Naive thymus-derived CD4-positive, alpha-beta T cell (primary cell): Measurements from ENCODE around the gene CHCHD6. TPM values are rescaled to one million over a fixed set of nuclear protein-coding genes. Genes with fewer than 3 reads are reported as not detected.

Source experiments
- ATAC-seq: fragments of 150-1000 bp; cut with Tn5 transposase; 2 replicates; pipeline ENCODE4 v1.10.0; 2021; ENCODE audit warnings: mild to moderate bottlenecking, moderate library complexity
- CTCF ChIA-PET: fragments of 350-600 bp; sonication (Branson Sonifier 250); formaldehyde crosslinking; loops from one replicate; lab custom pipeline; 2021; ENCODE audit warnings: antibody characterized with exemption; lab: Charles Lee
- POLR2A ChIA-PET: fragments of 350-600 bp; sonication (Branson Sonifier 250); formaldehyde crosslinking; loops from one replicate; lab custom pipeline; 2021; ENCODE audit warnings: antibody characterized with exemption, inconsistent platforms; lab: Charles Lee
- DNase-seq, 9 donors: peaks; one replicate each; pipeline versions ENCODE4 v3.0.0 to v3.0.0-alpha.2; 2020 to 2022; ENCODE audit warnings: mixed read lengths in 1 of 9
- H3K27ac ChIP-seq: one replicate; pipeline ENCODE4 v1.7.0; 2013; ENCODE audit warnings: mild to moderate bottlenecking, low read depth, low read length, moderate library complexity
- H3K27me3 ChIP-seq, 2 donors: one replicate each; pipeline ENCODE4 v1.7.0; 2013; ENCODE audit warnings: low read length in 2 of 2, mild to moderate bottlenecking in 2 of 2, moderate library complexity in 2 of 2; ENCODE audit not compliant: control insufficient read depth in 2 of 2, insufficient read depth in 2 of 2
- H3K36me3 ChIP-seq, 3 experiments: 1 replicate in 2 of 3; 2 replicates in 1 of 3; pipeline ENCODE4 v1.7.0; 2013; ENCODE audit warnings: low read length in 3 of 3, mild to moderate bottlenecking in 3 of 3, moderate library complexity in 1 of 3; ENCODE audit not compliant: insufficient read depth in 3 of 3, control insufficient read depth in 2 of 3
- H3K4me1 ChIP-seq, 2 donors: one replicate each; pipeline ENCODE4 v1.7.0; 2013; ENCODE audit warnings: low read length in 2 of 2, mild to moderate bottlenecking in 2 of 2, moderate library complexity in 1 of 2; ENCODE audit not compliant: control insufficient read depth in 2 of 2, insufficient read depth in 2 of 2
- H3K4me3 ChIP-seq: 2 replicates; pipeline ENCODE4 v1.7.0; 2013; ENCODE audit warnings: mild to moderate bottlenecking, low read length
- H3K9me3 ChIP-seq, 3 experiments: 1 replicate in 2 of 3; 2 replicates in 1 of 3; pipeline ENCODE4 v1.7.0; 2013; ENCODE audit warnings: low read length in 3 of 3; ENCODE audit not compliant: control insufficient read depth in 2 of 3
- H3K27ac Mint-ChIP-seq, 9 donors: one replicate each; pipeline ENCODE4 v1.8.0; 2020 to 2022; ENCODE audit warnings: mixed read lengths in 9 of 9, mild to moderate bottlenecking in 8 of 9, moderate library complexity in 5 of 9, inconsistent platforms in 2 of 9
- H3K27me3 Mint-ChIP-seq, 5 donors: one replicate each; pipeline ENCODE4 v1.8.0; 2021 to 2022; ENCODE audit warnings: mixed read lengths in 5 of 5, mild to moderate bottlenecking in 1 of 5
- H3K36me3 Mint-ChIP-seq, 5 donors: one replicate each; pipeline ENCODE4 v1.8.0; 2020 to 2022; ENCODE audit warnings: mixed read lengths in 5 of 5, mild to moderate bottlenecking in 3 of 5, inconsistent platforms in 1 of 5
- H3K4me1 Mint-ChIP-seq, 7 donors: one replicate each; pipeline ENCODE4 v1.8.0; 2020 to 2022; ENCODE audit warnings: mixed read lengths in 7 of 7, mild to moderate bottlenecking in 3 of 7, inconsistent platforms in 1 of 7
- H3K4me3 Mint-ChIP-seq, 10 donors: one replicate each; pipeline ENCODE4 v1.8.0; 2020 to 2022; ENCODE audit warnings: mild to moderate bottlenecking in 10 of 10, mixed read lengths in 10 of 10, moderate library complexity in 6 of 10, inconsistent platforms in 2 of 10
- H3K9me3 Mint-ChIP-seq, 11 donors: one replicate each; pipeline ENCODE4 v1.8.0; 2020 to 2022; ENCODE audit warnings: mixed read lengths in 11 of 11, mild to moderate bottlenecking in 4 of 11, inconsistent platforms in 1 of 11, moderate library complexity in 1 of 11
- intact Hi-C, 2 donors: fragments of 100-400 bp; cut with micrococcal nuclease; formaldehyde crosslinking; loops; one replicate each; pipeline ENCODE4 v1.15.1; 2023
- polyA plus RNA-seq, 2 donors: library from polyadenylated mRNA; unstranded; fragments of 300-500 nt; fragmentation: Illumina TruSeq; gene quantifications; one replicate each; pipeline ENCODE4 v1.2.3, GENCODE V29; 2021
- total RNA-seq, 6 experiments: library from RNA in 5 of 6; stranded (reverse) in 5 of 6; gene quantifications; 1 replicate in 5 of 6; 2 replicates in 1 of 6; pipeline ENCODE4 v1.2.3 and lab custom pipeline; 2021 to 2026

The CHCHD6 gene
- total and polyA plus RNA-seq, 7 experiments from 2014 or later: 5.4 to 15.1 (median 11.0) TPM

- no peaks in the 10 kb centered on the region for H3K4me1 Mint-ChIP-seq
- ATAC-seq (no peak), DNase-seq (no peak)
- H3K27me3 ChIP-seq: no peaks in the 10 kb centered on the region
- peaks cover 0 to 5% (median 0%) of the 10 kb centered on the region in 3 experiments for H3K36me3 ChIP-seq
- CTCF ChIA-PET: no interaction called here
- no peaks in the 10 kb centered on the region for H3K27me3 Mint-ChIP-seq
- H3K27ac ChIP-seq: no peak overlapping the region
- intact Hi-C loops: no loop called here
- POLR2A ChIA-PET: no interaction called here
- H3K9me3 ChIP-seq: no peaks in the 10 kb centered on the region
- no peak overlapping the region for H3K27ac Mint-ChIP-seq
- no peaks in the 10 kb centered on the region for H3K4me1 ChIP-seq
- peaks cover 0 to 18% (median 6%) of the 10 kb centered on the region in 5 donors for H3K36me3 Mint-ChIP-seq
- H3K4me3 ChIP-seq: no peak overlapping the region
- no peak overlapping the region for H3K4me3 Mint-ChIP-seq
- no peaks in the 10 kb centered on the region for H3K9me3 Mint-ChIP-seq
Measured at GRCh38 chr3:126850370-126851085, 146.5 kb downstream of the CHCHD6 start.

- ChIA-PET POLR2A (no interaction called here), CTCF (no interaction called here)
- Mint-ChIP-seq H3K27ac (no peak overlapping the region), H3K4me3 (no peak overlapping the region), H3K36me3 (peaks cover 0 to 24% (median 6%) of the 10 kb centered on the region in 5 donors), H3K4me1 (no peaks in the 10 kb centered on the region), H3K27me3 (no peaks in the 10 kb centered on the region), H3K9me3 (no peaks in the 10 kb centered on the region)
- no peak overlapping the region for H3K4me3 ChIP-seq
- ATAC-seq (no peak), DNase-seq (no peak)
- intact Hi-C loops: no loop called here
- H3K27ac ChIP-seq: no peak overlapping the region
- peaks cover 0 to 5% (median 0%) of the 10 kb centered on the region in 3 experiments for H3K36me3 ChIP-seq
- H3K4me1 ChIP-seq: no peaks in the 10 kb centered on the region
- no peaks in the 10 kb centered on the region for H3K27me3 ChIP-seq
- no peaks in the 10 kb centered on the region for H3K9me3 ChIP-seq
Measured at GRCh38 chr3:126851382-126851781, 147.3 kb downstream of the CHCHD6 start.

GRCh38 chr3:126851934-126852333, 147.9 kb downstream of the CHCHD6 start:
- no peak overlapping the region for H3K27ac Mint-ChIP-seq
- no peaks in the 10 kb centered on the region for H3K4me1 ChIP-seq
- intact Hi-C loops: no loop called here
- H3K27me3 Mint-ChIP-seq: no peaks in the 10 kb centered on the region
- H3K4me3 Mint-ChIP-seq: no peak overlapping the region
- H3K27ac ChIP-seq: no peak overlapping the region
- H3K27me3 ChIP-seq: no peaks in the 10 kb centered on the region
- CTCF ChIA-PET: no interaction called here
- POLR2A ChIA-PET: no interaction called here
- H3K9me3 Mint-ChIP-seq: no peaks in the 10 kb centered on the region
- ATAC-seq: no peak
- no peaks in the 10 kb centered on the region for H3K4me1 Mint-ChIP-seq
- H3K9me3 ChIP-seq: no peaks in the 10 kb centered on the region
- H3K4me3 ChIP-seq: no peak overlapping the region
- peaks cover 0 to 5% (median 0%) of the 10 kb centered on the region in 3 experiments for H3K36me3 ChIP-seq
- peaks cover 0 to 25% (median 6%) of the 10 kb centered on the region in 5 donors for H3K36me3 Mint-ChIP-seq
- DNase-seq: no peak

GRCh38 chr3:126852511-126852910, 148.5 kb downstream of the CHCHD6 start:
- Histone ChIP-seq H3K4me1 (no peaks in the 10 kb centered on the region), H3K27me3 (no peaks in the 10 kb centered on the region), H3K9me3 (no peaks in the 10 kb centered on the region), H3K4me3 (no peak overlapping the region), H3K27ac (no peak overlapping the region), H3K36me3 (peaks cover 0 to 5% (median 0%) of the 10 kb centered on the region in 3 experiments)
- Mint-ChIP-seq H3K4me1 (no peaks in the 10 kb centered on the region), H3K4me3 (no peak overlapping the region), H3K27ac (no peak overlapping the region), H3K36me3 (peaks cover 0 to 31% (median 6%) of the 10 kb centered on the region in 5 donors), H3K9me3 (no peaks in the 10 kb centered on the region), H3K27me3 (no peaks in the 10 kb centered on the region)
- POLR2A ChIA-PET: no interaction called here
- DNase-seq (no peak), ATAC-seq (no peak)
- intact Hi-C loops: no loop called here
- CTCF ChIA-PET: no interaction called here

GRCh38 chr3:126854666-126855065, 150.6 kb downstream of the CHCHD6 start:
- ATAC-seq (no peak), DNase-seq (no peak)
- CTCF ChIA-PET: no interaction called here
- no peak overlapping the region for H3K27ac ChIP-seq
- H3K27me3 Mint-ChIP-seq: no peaks in the 10 kb centered on the region
- H3K27ac Mint-ChIP-seq: no peak overlapping the region
- no peak overlapping the region for H3K4me3 ChIP-seq
- no peaks in the 10 kb centered on the region for H3K9me3 ChIP-seq
- intact Hi-C loops: no loop called here
- POLR2A ChIA-PET: no interaction called here
- H3K27me3 ChIP-seq: no peaks in the 10 kb centered on the region
- no peaks in the 10 kb centered on the region for H3K4me1 Mint-ChIP-seq
- no peak overlapping the region for H3K4me3 Mint-ChIP-seq
- peaks cover 0 to 47% (median 14%) of the 10 kb centered on the region in 5 donors for H3K36me3 Mint-ChIP-seq
- peaks cover 0 to 5% (median 0%) of the 10 kb centered on the region in 3 experiments for H3K36me3 ChIP-seq
- peaks cover 0 to 2% (median 0%) of the 10 kb centered on the region in 11 donors for H3K9me3 Mint-ChIP-seq
- H3K4me1 ChIP-seq: no peaks in the 10 kb centered on the region

GRCh38 chr3:126855374-126855773, 151.3 kb downstream of the CHCHD6 start:
- ChIA-PET CTCF (no interaction called here), POLR2A (no interaction called here)
- Mint-ChIP-seq H3K36me3 (peaks cover 0 to 53% (median 14%) of the 10 kb centered on the region in 5 donors), H3K4me1 (no peaks in the 10 kb centered on the region), H3K27me3 (no peaks in the 10 kb centered on the region), H3K4me3 (no peak overlapping the region), H3K27ac (no peak overlapping the region), H3K9me3 (peaks cover 0 to 5% (median 0%) of the 10 kb centered on the region in 11 donors)
- Histone ChIP-seq H3K4me1 (no peaks in the 10 kb centered on the region), H3K9me3 (no peaks in the 10 kb centered on the region), H3K27ac (no peak overlapping the region), H3K4me3 (no peak overlapping the region), H3K36me3 (peaks cover 0 to 5% (median 0%) of the 10 kb centered on the region in 3 experiments), H3K27me3 (no peaks in the 10 kb centered on the region)
- ATAC-seq (no peak), DNase-seq (no peak)
- intact Hi-C loops: no loop called here

- intact Hi-C loops: no loop called here
- no peak overlapping the region for H3K27ac ChIP-seq
- no peaks in the 10 kb centered on the region for H3K4me1 Mint-ChIP-seq
- no peaks in the 10 kb centered on the region for H3K27me3 Mint-ChIP-seq
- no peak overlapping the region for H3K4me3 ChIP-seq
- H3K9me3 Mint-ChIP-seq: peaks cover 0 to 5% (median 0%) of the 10 kb centered on the region in 11 donors
- CTCF ChIA-PET: no interaction called here
- no peak for ATAC-seq
- H3K36me3 Mint-ChIP-seq: peaks cover 0 to 54% (median 14%) of the 10 kb centered on the region in 5 donors
- H3K27me3 ChIP-seq: no peaks in the 10 kb centered on the region
- DNase-seq: no peak
- POLR2A ChIA-PET: no interaction called here
- H3K27ac Mint-ChIP-seq: no peak overlapping the region
- H3K4me1 ChIP-seq: no peaks in the 10 kb centered on the region
- no peaks in the 10 kb centered on the region for H3K9me3 ChIP-seq
- H3K36me3 ChIP-seq: no peaks in the 10 kb centered on the region
- H3K4me3 Mint-ChIP-seq: no peak overlapping the region
Measured at GRCh38 chr3:126857928-126858327, 153.9 kb downstream of the CHCHD6 start.
